HepG2 (cell line): ENCODE measurements around the gene ZFAND2A. TPM values are rescaled to one million over a fixed set of nuclear protein-coding genes. Genes with fewer than 3 reads are reported as not detected.
A peak's percentile ranks its signal among the peaks of the same experiment; 100 is the strongest.

Experiments used
- HDAC6 ChIP-seq: fragments of 200-600 bp; sonication (generic); IDR thresholded peaks from 2 replicates; pipeline ENCODE4 v1.7.0; 2017; ENCODE audit warnings: mild to moderate bottlenecking, antibody characterized with exemption, low read length, low read depth
- HHEX ChIP-seq: IDR thresholded peaks from 2 replicates; pipeline ENCODE4 v1.6.1; 2016; ENCODE audit warnings: control low read depth
- ISX ChIP-seq: sonication (generic); formaldehyde crosslinking; conservative IDR thresholded peaks from 2 replicates; pipeline ENCODE4 v1.5.0; 2020; ENCODE audit warnings: missing genetic modification reagents
- KDM2A ChIP-seq: sonication (generic); formaldehyde crosslinking; IDR thresholded peaks from 2 replicates; pipeline ENCODE4 v1.4.0; 2020; ENCODE audit warnings: low read depth, missing genetic modification reagents, borderline replicate concordance
- KLF15 ChIP-seq: sonication (generic); formaldehyde crosslinking; IDR thresholded peaks from 2 replicates; pipeline ENCODE4 v1.8.1; 2023; ENCODE audit warnings: borderline replicate concordance, mild to moderate bottlenecking, inconsistent platforms, missing genetic modification reagents, mixed read lengths
- KLF9 ChIP-seq: IDR thresholded peaks from 2 replicates; pipeline ENCODE4 v1.6.1; 2016; ENCODE audit warnings: low read depth
- MBD4 ChIP-seq: IDR thresholded peaks from 2 replicates; pipeline ENCODE4 v1.6.1; 2012; ENCODE audit warnings: low read length, inconsistent platforms, borderline replicate concordance
- NFYC ChIP-seq: IDR thresholded peaks from 2 replicates; pipeline ENCODE4 v1.6.1; 2016; ENCODE audit warnings: missing genetic modification reagents, missing compliant biosample characterization
- PAX8 ChIP-seq: sonication (generic); formaldehyde crosslinking; IDR thresholded peaks from 2 replicates; pipeline ENCODE4 v1.8.0; 2022; ENCODE audit warnings: mild to moderate bottlenecking, missing genetic modification reagents, borderline replicate concordance
- PTBP1 ChIP-seq: fragments of 200-400 bp; formaldehyde crosslinking; IDR thresholded peaks from 2 replicates; pipeline ENCODE4 v1.6.1; 2018; ENCODE audit warnings: low read length, low read depth; ENCODE audit not compliant: poor library complexity, severe bottlenecking
- ZNF530 ChIP-seq: sonication (generic); formaldehyde crosslinking; IDR thresholded peaks from 2 replicates; pipeline ENCODE4 v1.5.0; 2020; ENCODE audit warnings: low read depth, mild to moderate bottlenecking, missing genetic modification reagents
- ZNF558 ChIP-seq: sonication (generic); formaldehyde crosslinking; IDR thresholded peaks from 2 replicates; pipeline ENCODE4 v1.9.0; 2022; ENCODE audit warnings: mild to moderate bottlenecking, missing genetic modification reagents, borderline replicate concordance
- ZNF772 ChIP-seq: sonication (generic); formaldehyde crosslinking; IDR thresholded peaks from 2 replicates; pipeline ENCODE4 v1.5.0; 2020; ENCODE audit warnings: mild to moderate bottlenecking, missing genetic modification reagents
- ZNF790 ChIP-seq: sonication (generic); formaldehyde crosslinking; IDR thresholded peaks from 2 replicates; pipeline ENCODE4 v1.8.0; 2022; ENCODE audit warnings: missing genetic modification reagents, mild to moderate bottlenecking, borderline replicate concordance
- polyA plus RNA-seq, 8 experiments: library from polyadenylated mRNA; depleted of rRNA in 3 of 8; stranded (reverse) in 7 of 8; unstranded in 1 of 8; fragments of >200 nt; fragmentation: Illumina TruSeq in 4 of 8; extraction: Trizol in 4 of 8; gene quantifications; 2 replicates each; pipeline versions ENCODE4 v1.2.1 to v1.2.3, GENCODE V29; 2011 to 2016; ENCODE audit warnings: low read depth in 4 of 8, missing spikeins in 1 of 8, mixed read lengths in 1 of 8; ENCODE audit not compliant: insufficient read depth in 1 of 8
- total RNA-seq, 5 experiments: library from RNA; depleted of rRNA; stranded (reverse); fragments of >200 nt; fragmentation: Illumina TruSeq; extraction: Trizol; gene quantifications; 2 replicates each; pipeline ENCODE4 v1.2.3, GENCODE V29; 2016; ENCODE audit warnings: low read depth in 1 of 5
- TF ChIP-seq, protein P1 (sequence below): sonication (generic); formaldehyde crosslinking; IDR thresholded peaks from 2 replicates; pipeline ENCODE4 v1.9.0; 2021; ENCODE audit warnings: missing genetic modification reagents, mild to moderate bottlenecking, borderline replicate concordance
- TF ChIP-seq, protein P2 (sequence below): sonication (generic); formaldehyde crosslinking; IDR thresholded peaks from 2 replicates; pipeline ENCODE4 v1.5.0; 2020; ENCODE audit warnings: mild to moderate bottlenecking, missing genetic modification reagents, borderline replicate concordance
- TF ChIP-seq, protein P3 (sequence below): sonication (generic); formaldehyde crosslinking; IDR thresholded peaks from 2 replicates; pipeline ENCODE4 v1.5.0; 2020; ENCODE audit warnings: mild to moderate bottlenecking, missing genetic modification reagents, moderate library complexity

Gene ZFAND2A
- total and polyA plus RNA-seq, 2 of the 13 experiments (the other 11 are each of a cell fraction or from before 2014, with no cell fraction given), result 140 to 153 TPM

DNA sequence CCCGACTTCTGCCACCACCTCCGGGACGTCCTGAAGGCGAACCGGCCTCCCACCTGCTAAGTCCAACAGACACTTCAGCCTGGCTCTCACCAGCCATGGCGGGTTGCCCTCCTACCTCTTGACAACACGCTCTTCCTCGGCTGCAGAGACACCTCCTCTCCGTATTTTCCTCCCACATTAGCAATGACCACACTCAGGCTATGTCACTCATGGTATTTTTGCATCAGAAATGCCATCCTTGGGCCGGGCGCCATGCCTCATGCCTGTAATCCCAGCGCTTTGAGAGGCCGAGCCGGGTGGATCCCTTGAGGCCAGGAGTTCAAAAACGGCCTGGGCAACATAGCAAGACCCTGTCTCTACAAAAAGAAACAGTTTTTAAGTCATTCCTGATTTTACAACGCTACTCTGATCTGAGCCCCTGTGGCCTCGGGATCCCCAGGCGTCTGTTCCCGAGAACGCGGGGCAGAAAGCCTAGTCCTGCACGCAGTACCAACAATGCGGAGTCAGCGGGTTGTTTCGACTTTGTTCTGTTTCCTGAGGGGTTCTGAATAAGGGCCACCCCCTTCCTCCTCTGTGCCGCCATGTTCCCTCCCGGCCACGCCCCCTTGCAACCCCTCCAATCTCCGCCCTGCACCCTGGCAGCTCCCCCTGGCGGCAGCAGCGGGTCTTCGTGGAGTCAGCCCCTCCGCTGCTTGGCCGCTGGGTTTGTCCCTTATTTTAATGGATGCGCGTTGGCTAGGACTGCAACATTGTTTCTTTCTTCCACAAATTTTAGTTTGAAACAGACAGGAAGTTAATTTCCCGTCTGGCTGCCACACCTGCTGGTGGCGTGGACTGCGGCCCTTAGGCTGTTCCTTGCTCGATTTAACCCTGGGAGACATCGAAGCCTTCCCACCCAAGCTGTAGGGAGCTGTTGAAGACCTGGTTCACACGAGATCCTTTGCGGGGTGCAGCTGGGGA lies 9.7 kb upstream of the ZFAND2A start (continued):
- TF ChIP-seq KLF9 (CRISPR knock-in tag) (peak; percentile 99), HHEX (CRISPR knock-in tag) (no peak), KLF15 (CRISPR knock-in tag) (peak; percentile 61; the same call in 1 of the 2 replicates), ZNF530 (CRISPR knock-in tag) (no peak), KDM2A (CRISPR knock-in tag) (peak; percentile 90), ZNF790 (CRISPR knock-in tag) (no peak), NFYC (CRISPR knock-in tag) (peak; percentile 72), MBD4 (no peak), ISX (CRISPR knock-in tag) (no peak), ZNF558 (CRISPR knock-in tag) (no peak), PAX8 (0 out of 2 replicates have a peak, but pooled peaks have one; percentile 48), HDAC6 (no peak), PTBP1 (peak; percentile 52), ZNF772 (CRISPR knock-in tag) (peak; percentile 81; the same call in 1 of the 2 replicates)
- TF ChIP-seq, protein P1, sequence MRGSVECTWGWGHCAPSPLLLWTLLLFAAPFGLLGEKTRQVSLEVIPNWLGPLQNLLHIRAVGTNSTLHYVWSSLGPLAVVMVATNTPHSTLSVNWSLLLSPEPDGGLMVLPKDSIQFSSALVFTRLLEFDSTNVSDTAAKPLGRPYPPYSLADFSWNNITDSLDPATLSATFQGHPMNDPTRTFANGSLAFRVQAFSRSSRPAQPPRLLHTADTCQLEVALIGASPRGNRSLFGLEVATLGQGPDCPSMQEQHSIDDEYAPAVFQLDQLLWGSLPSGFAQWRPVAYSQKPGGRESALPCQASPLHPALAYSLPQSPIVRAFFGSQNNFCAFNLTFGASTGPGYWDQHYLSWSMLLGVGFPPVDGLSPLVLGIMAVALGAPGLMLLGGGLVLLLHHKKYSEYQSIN (CRISPR knock-in tag), result no peak
- TF ChIP-seq, protein P2, sequence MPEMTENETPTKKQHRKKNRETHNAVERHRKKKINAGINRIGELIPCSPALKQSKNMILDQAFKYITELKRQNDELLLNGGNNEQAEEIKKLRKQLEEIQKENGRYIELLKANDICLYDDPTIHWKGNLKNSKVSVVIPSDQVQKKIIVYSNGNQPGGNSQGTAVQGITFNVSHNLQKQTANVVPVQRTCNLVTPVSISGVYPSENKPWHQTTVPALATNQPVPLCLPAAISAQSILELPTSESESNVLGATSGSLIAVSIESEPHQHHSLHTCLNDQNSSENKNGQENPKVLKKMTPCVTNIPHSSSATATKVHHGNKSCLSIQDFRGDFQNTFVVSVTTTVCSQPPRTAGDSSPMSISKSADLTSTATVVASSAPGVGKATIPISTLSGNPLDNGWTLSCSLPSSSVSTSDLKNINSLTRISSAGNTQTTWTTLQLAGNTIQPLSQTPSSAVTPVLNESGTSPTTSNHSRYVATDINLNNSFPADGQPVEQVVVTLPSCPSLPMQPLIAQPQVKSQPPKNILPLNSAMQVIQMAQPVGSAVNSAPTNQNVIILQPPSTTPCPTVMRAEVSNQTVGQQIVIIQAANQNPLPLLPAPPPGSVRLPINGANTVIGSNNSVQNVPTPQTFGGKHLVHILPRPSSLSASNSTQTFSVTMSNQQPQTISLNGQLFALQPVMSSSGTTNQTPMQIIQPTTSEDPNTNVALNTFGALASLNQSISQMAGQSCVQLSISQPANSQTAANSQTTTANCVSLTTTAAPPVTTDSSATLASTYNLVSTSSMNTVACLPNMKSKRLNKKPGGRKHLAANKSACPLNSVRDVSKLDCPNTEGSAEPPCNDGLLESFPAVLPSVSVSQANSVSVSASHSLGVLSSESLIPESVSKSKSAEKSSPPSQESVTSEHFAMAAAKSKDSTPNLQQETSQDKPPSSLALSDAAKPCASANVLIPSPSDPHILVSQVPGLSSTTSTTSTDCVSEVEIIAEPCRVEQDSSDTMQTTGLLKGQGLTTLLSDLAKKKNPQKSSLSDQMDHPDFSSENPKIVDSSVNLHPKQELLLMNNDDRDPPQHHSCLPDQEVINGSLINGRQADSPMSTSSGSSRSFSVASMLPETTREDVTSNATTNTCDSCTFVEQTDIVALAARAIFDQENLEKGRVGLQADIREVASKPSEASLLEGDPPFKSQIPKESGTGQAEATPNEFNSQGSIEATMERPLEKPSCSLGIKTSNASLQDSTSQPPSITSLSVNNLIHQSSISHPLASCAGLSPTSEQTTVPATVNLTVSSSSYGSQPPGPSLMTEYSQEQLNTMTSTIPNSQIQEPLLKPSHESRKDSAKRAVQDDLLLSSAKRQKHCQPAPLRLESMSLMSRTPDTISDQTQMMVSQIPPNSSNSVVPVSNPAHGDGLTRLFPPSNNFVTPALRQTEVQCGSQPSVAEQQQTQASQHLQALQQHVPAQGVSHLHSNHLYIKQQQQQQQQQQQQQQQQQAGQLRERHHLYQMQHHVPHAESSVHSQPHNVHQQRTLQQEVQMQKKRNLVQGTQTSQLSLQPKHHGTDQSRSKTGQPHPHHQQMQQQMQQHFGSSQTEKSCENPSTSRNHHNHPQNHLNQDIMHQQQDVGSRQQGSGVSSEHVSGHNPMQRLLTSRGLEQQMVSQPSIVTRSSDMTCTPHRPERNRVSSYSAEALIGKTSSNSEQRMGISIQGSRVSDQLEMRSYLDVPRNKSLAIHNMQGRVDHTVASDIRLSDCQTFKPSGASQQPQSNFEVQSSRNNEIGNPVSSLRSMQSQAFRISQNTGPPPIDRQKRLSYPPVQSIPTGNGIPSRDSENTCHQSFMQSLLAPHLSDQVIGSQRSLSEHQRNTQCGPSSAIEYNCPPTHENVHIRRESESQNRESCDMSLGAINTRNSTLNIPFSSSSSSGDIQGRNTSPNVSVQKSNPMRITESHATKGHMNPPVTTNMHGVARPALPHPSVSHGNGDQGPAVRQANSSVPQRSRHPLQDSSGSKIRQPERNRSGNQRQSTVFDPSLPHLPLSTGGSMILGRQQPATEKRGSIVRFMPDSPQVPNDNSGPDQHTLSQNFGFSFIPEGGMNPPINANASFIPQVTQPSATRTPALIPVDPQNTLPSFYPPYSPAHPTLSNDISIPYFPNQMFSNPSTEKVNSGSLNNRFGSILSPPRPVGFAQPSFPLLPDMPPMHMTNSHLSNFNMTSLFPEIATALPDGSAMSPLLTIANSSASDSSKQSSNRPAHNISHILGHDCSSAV (CRISPR knock-in tag), result no peak
- TF ChIP-seq, protein P3, sequence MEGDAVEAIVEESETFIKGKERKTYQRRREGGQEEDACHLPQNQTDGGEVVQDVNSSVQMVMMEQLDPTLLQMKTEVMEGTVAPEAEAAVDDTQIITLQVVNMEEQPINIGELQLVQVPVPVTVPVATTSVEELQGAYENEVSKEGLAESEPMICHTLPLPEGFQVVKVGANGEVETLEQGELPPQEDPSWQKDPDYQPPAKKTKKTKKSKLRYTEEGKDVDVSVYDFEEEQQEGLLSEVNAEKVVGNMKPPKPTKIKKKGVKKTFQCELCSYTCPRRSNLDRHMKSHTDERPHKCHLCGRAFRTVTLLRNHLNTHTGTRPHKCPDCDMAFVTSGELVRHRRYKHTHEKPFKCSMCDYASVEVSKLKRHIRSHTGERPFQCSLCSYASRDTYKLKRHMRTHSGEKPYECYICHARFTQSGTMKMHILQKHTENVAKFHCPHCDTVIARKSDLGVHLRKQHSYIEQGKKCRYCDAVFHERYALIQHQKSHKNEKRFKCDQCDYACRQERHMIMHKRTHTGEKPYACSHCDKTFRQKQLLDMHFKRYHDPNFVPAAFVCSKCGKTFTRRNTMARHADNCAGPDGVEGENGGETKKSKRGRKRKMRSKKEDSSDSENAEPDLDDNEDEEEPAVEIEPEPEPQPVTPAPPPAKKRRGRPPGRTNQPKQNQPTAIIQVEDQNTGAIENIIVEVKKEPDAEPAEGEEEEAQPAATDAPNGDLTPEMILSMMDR, result peak; percentile 98
